Right lobe of liver (tissue), 6 donors: ENCODE results near the gene TFF1. TPM values are rescaled to one million over a fixed set of nuclear protein-coding genes. Genes with fewer than 3 reads are reported as not detected.

ENCODE experiments used
- ATAC-seq, 4 donors: fragments of 200-7000 bp; cut with Tn5 transposase; one replicate each; pipeline ENCODE4 v1.9.1; 2020; ENCODE audit warnings: mild to moderate bottlenecking in 4 of 4, moderate library complexity in 4 of 4
- DNase-seq, 3 donors: peaks; one replicate each; pipeline ENCODE4 v3.0.0-alpha.2; 2020
- H3K27ac ChIP-seq, 3 donors: fragments of 200-600 bp; one replicate each; pipeline ENCODE4 v1.8.0; 2022
- H3K27me3 ChIP-seq, 2 donors: fragments of 200-600 bp; one replicate each; pipeline ENCODE4 v1.8.0; 2022
- H3K36me3 ChIP-seq, 4 donors: fragments of 200-600 bp; sonication (generic) in 1 of 4; one replicate each; pipeline versions ENCODE4 v1.5.1 to v1.8.0; 2017 to 2022; ENCODE audit warnings: control low read depth in 1 of 4
- H3K4me1 ChIP-seq, 4 donors: fragments of 200-600 bp; sonication (generic) in 1 of 4; one replicate each; pipeline versions ENCODE4 v1.5.1 to v1.8.0; 2017 to 2022; ENCODE audit warnings: control low read depth in 1 of 4
- H3K4me3 ChIP-seq, 3 donors: fragments of 200-600 bp; one replicate each; pipeline ENCODE4 v1.8.0; 2022
- H3K9me3 ChIP-seq, 4 donors: fragments of 200-600 bp; sonication (generic) in 1 of 4; one replicate each; pipeline versions ENCODE4 v1.5.1 to v1.8.0; 2017 to 2022; ENCODE audit warnings: control low read depth in 1 of 4
- POLR2A ChIP-seq: fragments of 450-650 bp; IDR thresholded peaks from one replicate; pipeline ENCODE4 v1.6.1; 2017; ENCODE audit warnings: antibody characterized with exemption, mild to moderate bottlenecking
- WGBS: methylation state at CpG from one replicate; pipeline ENCODE4 v1.1.6; 2018; ENCODE audit warnings: low coverage, low lambda C conversion rate; ENCODE audit not compliant: insufficient coverage; ENCODE audit errors: missing lambda C conversion rate; 5-methylcytosine and 5-hydroxymethylcytosine counted together
- intact Hi-C, 2 donors: fragments of 100-400 bp; cut with DNase I; formaldehyde crosslinking; loops; one replicate each; pipeline versions ENCODE4 v1.11.2 to v1.14.1; 2022
- total RNA-seq, 6 experiments: library from RNA; depleted of rRNA in 2 of 6; stranded (reverse); fragments of >200 nt in 2 of 6; fragmentation: NEBNext Ultra II Directional in 3 of 6; extraction: Animal tissue kit (Norgen Biotek cat#: 25700) in 3 of 6; gene quantifications; one replicate each; pipeline versions ENCODE4 v1.1.0 to v1.2.4, GENCODE V29; 2016 to 2023
- TF ChIP-seq, protein P1 (sequence below), 4 donors: fragments of 200-600 bp in 3 of 4; fragments of 450-650 bp in 1 of 4; IDR thresholded peaks; one replicate each; pipeline versions ENCODE4 v1.5.1 to v1.8.0; 2016 to 2022; ENCODE audit warnings: antibody characterized with exemption in 4 of 4, mild to moderate bottlenecking in 2 of 4
- donor health status: DM: no; HTN: yes; CAD: no.
- donor health status: DM: no; HTN: no; CAD: no.
- donor health status: DM: no; HTN: no; CAD: no.
- donor health status: DM: no; HTN: yes; CAD: no.
- donor health status: DM: no; HTN: yes; CAD: no.

TFF1 gene
- total RNA-seq, 6 experiments from 2014 or later: not detected

DNA sequence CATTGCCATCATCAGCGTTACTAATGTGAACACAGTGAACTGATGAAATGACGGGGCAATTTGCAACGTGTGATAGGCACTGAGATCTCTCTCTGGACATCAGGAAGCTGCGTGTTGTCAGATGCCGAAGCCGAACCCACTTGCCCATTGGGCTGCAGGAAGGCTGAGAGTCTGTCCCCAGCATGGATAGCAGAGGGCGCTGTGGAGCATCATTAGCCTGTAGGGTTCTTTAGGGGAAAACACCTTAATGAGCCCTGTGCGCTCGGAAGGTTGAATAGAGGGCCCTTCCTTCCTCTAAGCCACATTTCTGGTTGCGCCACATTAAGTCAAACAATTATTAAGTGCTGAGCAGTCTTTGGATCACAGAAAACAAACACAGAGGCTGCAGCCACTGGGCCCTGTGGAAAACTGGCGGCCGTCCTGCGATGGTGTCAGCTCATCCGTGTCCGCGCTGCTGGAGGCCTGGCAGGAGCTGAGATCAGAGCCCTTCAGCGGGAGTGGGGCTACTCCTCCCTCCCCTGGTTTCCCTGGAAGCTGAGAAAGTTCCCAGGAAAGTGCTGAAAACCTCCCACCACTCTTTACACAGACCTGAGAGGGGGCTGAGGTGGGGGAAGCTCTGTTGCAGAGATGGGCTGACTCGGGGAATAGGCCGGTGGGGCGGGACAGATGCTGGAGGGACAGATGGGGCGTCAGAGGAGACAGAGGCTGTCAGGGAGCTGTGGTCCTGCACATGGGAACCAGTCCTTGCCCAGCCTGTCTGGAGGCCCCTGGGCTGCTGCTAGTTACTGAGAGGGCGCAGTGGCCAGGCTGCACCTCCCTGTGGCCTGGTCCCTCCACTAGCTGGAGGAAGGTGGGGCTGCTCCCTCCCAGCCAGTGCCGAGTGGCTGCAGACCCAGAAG, 28.3 kb downstream of the TFF1 start:
- Histone ChIP-seq H3K9me3 (no peaks in the 10 kb centered on the region), H3K27ac (no peak overlapping the region), H3K27me3 (peaks cover 0 to 5% of the 10 kb centered on the region in 2 donors), H3K36me3 (no peaks in the 10 kb centered on the region), H3K4me3 (no peak overlapping the region), H3K4me1 (no peaks in the 10 kb centered on the region)
- ATAC-seq (peak; percentile 93 to 97 (median 94)), DNase-seq (peak; percentile 71 to 77 (median 76))
- intact Hi-C loops: no loop called here
- 28% methylated on average over 8 of the region's 23 CpGs for WGBS
- no peak for TF ChIP-seq POLR2A
- TF ChIP-seq, protein P1, sequence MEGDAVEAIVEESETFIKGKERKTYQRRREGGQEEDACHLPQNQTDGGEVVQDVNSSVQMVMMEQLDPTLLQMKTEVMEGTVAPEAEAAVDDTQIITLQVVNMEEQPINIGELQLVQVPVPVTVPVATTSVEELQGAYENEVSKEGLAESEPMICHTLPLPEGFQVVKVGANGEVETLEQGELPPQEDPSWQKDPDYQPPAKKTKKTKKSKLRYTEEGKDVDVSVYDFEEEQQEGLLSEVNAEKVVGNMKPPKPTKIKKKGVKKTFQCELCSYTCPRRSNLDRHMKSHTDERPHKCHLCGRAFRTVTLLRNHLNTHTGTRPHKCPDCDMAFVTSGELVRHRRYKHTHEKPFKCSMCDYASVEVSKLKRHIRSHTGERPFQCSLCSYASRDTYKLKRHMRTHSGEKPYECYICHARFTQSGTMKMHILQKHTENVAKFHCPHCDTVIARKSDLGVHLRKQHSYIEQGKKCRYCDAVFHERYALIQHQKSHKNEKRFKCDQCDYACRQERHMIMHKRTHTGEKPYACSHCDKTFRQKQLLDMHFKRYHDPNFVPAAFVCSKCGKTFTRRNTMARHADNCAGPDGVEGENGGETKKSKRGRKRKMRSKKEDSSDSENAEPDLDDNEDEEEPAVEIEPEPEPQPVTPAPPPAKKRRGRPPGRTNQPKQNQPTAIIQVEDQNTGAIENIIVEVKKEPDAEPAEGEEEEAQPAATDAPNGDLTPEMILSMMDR (IDR thresholded peaks at IDR 0.05): peak; percentile 63 to 74 (median 72)

- WGBS: 84% methylated on average over 4 of the region's 4 CpGs
- TF ChIP-seq, protein P1 (IDR thresholded peaks at IDR 0.05): no peak
- TF ChIP-seq POLR2A: no peak
- intact Hi-C loops: no loop called here
Measured at GRCh38 chr21:42337276-42337675, 29.1 kb downstream of the TFF1 start.

DNA sequence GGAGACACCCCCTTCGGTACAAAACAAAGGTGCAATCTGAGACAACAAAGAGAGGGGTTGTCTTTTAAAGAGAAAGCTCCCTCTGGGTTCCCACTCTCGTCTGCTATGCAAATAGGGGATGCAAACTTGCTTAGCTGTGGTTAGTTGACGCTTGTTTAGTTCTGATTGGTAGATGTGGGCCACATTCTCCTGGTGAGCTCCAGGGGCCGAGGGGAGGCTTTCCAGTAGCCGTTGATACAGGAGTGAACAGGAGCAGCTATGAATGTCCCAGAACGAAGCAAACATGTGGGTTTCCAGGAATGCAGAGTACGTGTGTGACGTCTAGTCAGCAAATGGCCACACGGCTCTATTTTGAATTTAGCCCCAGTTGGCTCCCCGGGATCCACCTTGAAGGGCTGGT, 30.3 kb downstream of the TFF1 start:
- intact Hi-C loops: no loop called here
- Histone ChIP-seq H3K27me3 (peaks cover 0 to 5% of the 10 kb centered on the region in 2 donors), H3K27ac (no peak overlapping the region), H3K4me3 (no peak overlapping the region), H3K4me1 (no peaks in the 10 kb centered on the region), H3K36me3 (no peaks in the 10 kb centered on the region), H3K9me3 (no peaks in the 10 kb centered on the region)
- no peak for ATAC-seq
- 39% methylated on average over 9 of the region's 10 CpGs for WGBS
- TF ChIP-seq, protein P1 (IDR thresholded peaks at IDR 0.05): no peak
- TF ChIP-seq POLR2A: no peak
- DNase-seq: peak in 1 of 3 donors; percentile 7

More at GRCh38 chr21:42337276-42337675, 29.1 kb downstream of the TFF1 start:
- no peak overlapping the region for H3K4me3 ChIP-seq
- H3K9me3 ChIP-seq: no peaks in the 10 kb centered on the region
- ATAC-seq (no peak), DNase-seq (no peak)
- peaks cover 0 to 5% of the 10 kb centered on the region in 2 donors for H3K27me3 ChIP-seq
- no peaks in the 10 kb centered on the region for H3K36me3 ChIP-seq
- no peaks in the 10 kb centered on the region for H3K4me1 ChIP-seq
- no peak overlapping the region for H3K27ac ChIP-seq

DNA sequence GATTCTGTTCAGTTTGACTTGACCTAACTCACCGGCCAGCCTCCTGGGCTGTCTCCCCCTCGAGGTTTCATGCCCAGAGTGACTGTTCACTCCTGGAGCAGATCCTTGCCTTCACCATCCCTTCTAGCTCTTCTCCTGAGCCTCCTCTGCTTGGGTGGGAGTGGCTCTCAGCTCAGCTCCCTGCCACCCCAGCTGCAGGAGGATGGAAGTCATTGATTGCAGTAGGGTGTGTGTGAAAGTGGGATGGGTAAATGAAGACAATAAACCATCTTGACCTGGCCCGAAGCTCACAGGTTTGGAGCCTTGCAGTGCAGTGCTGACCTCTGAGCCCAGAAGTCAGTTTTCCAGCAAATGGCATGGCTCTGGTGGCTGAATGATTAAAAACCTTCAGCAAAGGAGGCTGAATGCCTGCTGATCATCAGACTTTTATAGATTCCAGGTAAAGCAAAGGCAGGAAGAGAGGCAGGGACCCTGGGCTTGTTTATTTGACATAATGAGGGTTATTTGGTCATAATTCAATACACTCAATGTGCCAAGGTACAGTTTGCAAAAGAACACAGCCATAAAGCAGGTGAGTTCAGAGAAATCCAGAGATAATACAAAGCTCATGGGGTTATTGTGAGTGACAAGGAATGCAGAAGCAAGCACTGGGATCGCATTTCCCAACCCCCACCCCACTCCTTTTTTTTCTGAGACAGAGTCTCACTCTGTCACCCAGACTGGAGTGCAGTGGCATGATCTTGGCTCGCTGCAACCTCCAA, 33.6 kb downstream of the TFF1 start:
- WGBS: 56% methylated on average over 4 of the region's 5 CpGs
- ATAC-seq (no peak), DNase-seq (peak in 1 of 3 donors; percentile 5)
- no peaks in the 10 kb centered on the region for H3K36me3 ChIP-seq
- no peak overlapping the region for H3K27ac ChIP-seq
- peaks cover 0 to 5% of the 10 kb centered on the region in 2 donors for H3K27me3 ChIP-seq
- H3K4me1 ChIP-seq: no peaks in the 10 kb centered on the region
- no peaks in the 10 kb centered on the region for H3K9me3 ChIP-seq
- TF ChIP-seq POLR2A: no peak
- TF ChIP-seq, protein P1 (IDR thresholded peaks at IDR 0.05): no peak
- intact Hi-C loops: no loop called here
- no peak overlapping the region for H3K4me3 ChIP-seq
